SK-N-SH (cell line): ENCODE results near the gene SEMA4G. TPM values are rescaled to one million over a fixed set of nuclear protein-coding genes. Genes with fewer than 3 reads are reported as not detected.
A peak's percentile ranks its signal among the peaks of the same experiment; 100 is the strongest.

Experiments used
- CTCF ChIA-PET: fragments of 300-600, 350-600 bp; formaldehyde crosslinking; extraction: SDS; loops from one replicate; lab custom pipeline; 2021; lab: Yijun Ruan, JAX
- POLR2A ChIA-PET: fragments of 350-600 bp; sonication (Branson Sonifier 250); formaldehyde crosslinking; extraction: SDS; loops from one replicate; lab custom pipeline; 2020; ENCODE audit warnings: antibody characterized with exemption, inconsistent platforms; lab: Yijun Ruan, JAX
- DNase-seq: peaks from one replicate; pipeline ENCODE4 v3.0.0; 2012
- H2AFZ ChIP-seq: fragments of 200-600 bp; sonication (generic); 2 replicates; pipeline ENCODE4 v1.8.1; 2016; ENCODE audit warnings: antibody characterized with exemption, mild to moderate bottlenecking, low read depth
- H3F3A ChIP-seq: fragments of 200-600 bp; sonication (generic); replicated peaks from 2 replicates; pipeline ENCODE3; 2016; ENCODE audit warnings: antibody characterized with exemption, mild to moderate bottlenecking; ENCODE audit not compliant: insufficient read depth
- H3K27ac ChIP-seq, 2 experiments: fragments of 200-500 bp in 1 of 2; fragments of 200-600 bp in 1 of 2; sonication (Bioruptor generic) in 1 of 2; sonication (generic), shearing (Covaris generic) in 1 of 2; 2 replicates each; pipeline versions ENCODE4 v1.5.1 to v1.6.1; 2014 to 2016; ENCODE audit warnings: low read depth in 2 of 2, inconsistent platforms in 1 of 2, low read length in 1 of 2, mild to moderate bottlenecking in 1 of 2, mixed read lengths in 1 of 2
- H3K27me3 ChIP-seq: fragments of 200-600 bp; sonication (generic), shearing (Covaris generic); 2 replicates; pipeline ENCODE4 v1.6.1; 2016; ENCODE audit warnings: mixed run types; ENCODE audit not compliant: insufficient read depth
- H3K36me3 ChIP-seq, 2 experiments: fragments of 200-500 bp in 1 of 2; fragments of 200-600 bp in 1 of 2; sonication (Bioruptor generic) in 1 of 2; sonication (generic) in 1 of 2; replicated peaks in 1 of 2; 2 replicates each; pipeline versions ENCODE3 to v1.5.1; 2014 to 2016; ENCODE audit warnings: low read length in 1 of 2, mild to moderate bottlenecking in 1 of 2; ENCODE audit not compliant: insufficient read depth in 2 of 2, control insufficient read depth in 1 of 2
- H3K4me1 ChIP-seq, 2 experiments: fragments of 200-500 bp in 1 of 2; fragments of 200-600 bp in 1 of 2; sonication (Bioruptor generic) in 1 of 2; sonication (generic), shearing (Covaris generic) in 1 of 2; 2 replicates each; pipeline versions ENCODE4 v1.5.1 to v1.6.1; 2014 to 2016; ENCODE audit warnings: low read depth in 1 of 2, low read length in 1 of 2, mixed run types in 1 of 2; ENCODE audit not compliant: insufficient read depth in 2 of 2, control insufficient read depth in 1 of 2
- H3K4me2 ChIP-seq: fragments of 200-600 bp; sonication (generic), shearing (Covaris generic); 2 replicates; pipeline ENCODE4 v1.6.1; 2017; ENCODE audit warnings: mixed run types
- H3K4me3 ChIP-seq, 2 experiments: fragments of 200-500 bp in 1 of 2; fragments of 200-600 bp in 1 of 2; sonication (Bioruptor generic) in 1 of 2; sonication (generic), shearing (Covaris generic) in 1 of 2; 2 replicates each; pipeline versions ENCODE4 v1.5.1 to v1.8.1; 2014 to 2016; ENCODE audit warnings: low read depth in 2 of 2, inconsistent platforms in 1 of 2, low read length in 1 of 2, mild to moderate bottlenecking in 1 of 2, mixed read lengths in 1 of 2, moderate library complexity in 1 of 2
- H3K79me2 ChIP-seq: fragments of 200-600 bp; sonication (generic); 2 replicates; pipeline ENCODE4 v1.8.1; 2017; ENCODE audit warnings: mild to moderate bottlenecking; ENCODE audit not compliant: insufficient read depth
- H3K9ac ChIP-seq: fragments of 200-600 bp; sonication (generic); 2 replicates; pipeline ENCODE4 v1.6.1; 2017; ENCODE audit warnings: mixed run types
- H3K9me2 ChIP-seq: fragments of 200-600 bp; sonication (generic); 2 replicates; pipeline ENCODE4 v1.6.1; 2017; ENCODE audit warnings: mixed run types
- H3K9me3 ChIP-seq: fragments of 200-600 bp; sonication (generic); 2 replicates; pipeline ENCODE4 v1.6.1; 2017; ENCODE audit warnings: mixed run types, mild to moderate bottlenecking, moderate library complexity
- H4K20me1 ChIP-seq: fragments of 200-600 bp; sonication (generic); 2 replicates; pipeline ENCODE4 v1.6.1; 2017; ENCODE audit warnings: mild to moderate bottlenecking, mixed run types; ENCODE audit not compliant: insufficient read depth
- CHD2 ChIP-seq: fragments of 150-350 bp; IDR thresholded peaks from 2 replicates; pipeline ENCODE4 v1.6.1; 2018; ENCODE audit warnings: low read length; ENCODE audit not compliant: partially characterized antibody
- ELF1 ChIP-seq: IDR thresholded peaks from 2 replicates; pipeline ENCODE4 v1.4.0; 2012
- FOSL2 ChIP-seq: IDR thresholded peaks from 2 replicates; pipeline ENCODE4 v1.4.0; 2012; ENCODE audit warnings: low read depth, mild to moderate bottlenecking, moderate library complexity, borderline replicate concordance
- FOXJ3 ChIP-seq: sonication (generic); formaldehyde crosslinking; IDR thresholded peaks from 2 replicates; pipeline ENCODE4 v1.5.1; 2020; ENCODE audit warnings: mild to moderate bottlenecking, missing genetic modification reagents
- FOXM1 ChIP-seq: IDR thresholded peaks from 2 replicates; pipeline ENCODE4 v1.4.0; 2012; ENCODE audit warnings: low read depth, mild to moderate bottlenecking
- GABPA ChIP-seq: IDR thresholded peaks from 2 replicates; pipeline ENCODE4 v1.4.0; 2012; ENCODE audit warnings: low read depth, mild to moderate bottlenecking
- JUND ChIP-seq: IDR thresholded peaks from 2 replicates; pipeline ENCODE4 v1.4.0; 2012
- MEF2A ChIP-seq: IDR thresholded peaks from 2 replicates; pipeline ENCODE4 v1.4.0; 2012; ENCODE audit warnings: low read depth, borderline replicate concordance
- MXI1 ChIP-seq: IDR thresholded peaks from 2 replicates; pipeline ENCODE4 v1.6.1; 2012; ENCODE audit warnings: mild to moderate bottlenecking, low read depth, low read length, improper control_type of control experiment
- NRF1 ChIP-seq: IDR thresholded peaks from 2 replicates; pipeline ENCODE4 v1.6.1; 2012; ENCODE audit warnings: low read depth, mild to moderate bottlenecking, low read length
- POLR2AphosphoS5 ChIP-seq: IDR thresholded peaks from 2 replicates; pipeline ENCODE4 v1.6.1; 2012; ENCODE audit warnings: low read depth, low read length
- RCOR1 ChIP-seq: fragments of 150-350 bp; IDR thresholded peaks from 2 replicates; pipeline ENCODE4 v1.6.1; 2017; ENCODE audit warnings: antibody characterized with exemption, low read length
- RFX5 ChIP-seq: IDR thresholded peaks from 2 replicates; pipeline ENCODE4 v1.6.1; 2012; ENCODE audit warnings: mild to moderate bottlenecking, improper control_type of control experiment, low read length
- SIN3A ChIP-seq: IDR thresholded peaks from 2 replicates; pipeline ENCODE4 v1.6.1; 2012; ENCODE audit warnings: low read depth, mild to moderate bottlenecking, low read length, moderate library complexity, borderline replicate concordance
- TAF1 ChIP-seq: IDR thresholded peaks from 2 replicates; pipeline ENCODE4 v1.6.1; 2012; ENCODE audit warnings: low read depth, mild to moderate bottlenecking, low read length, moderate library complexity, borderline replicate concordance
- ZBTB33 ChIP-seq: IDR thresholded peaks from 2 replicates; pipeline ENCODE4 v1.4.0; 2012; ENCODE audit warnings: low read depth, borderline replicate concordance
- WGBS: methylation state at CpG from one replicate; pipeline ENCODE4 v1.1.6; 2017; ENCODE audit warnings: low lambda C conversion rate; 5-methylcytosine and 5-hydroxymethylcytosine counted together
- polyA plus RNA-seq, 3 experiments: library from polyadenylated mRNA; depleted of rRNA; stranded (reverse); fragments of >200 nt; gene quantifications; 2 replicates each; pipeline ENCODE4 v1.2.3, GENCODE V29; 2012
- TF ChIP-seq, protein P1 (sequence below): IDR thresholded peaks from 2 replicates; pipeline ENCODE4 v1.6.1; 2012; ENCODE audit warnings: mild to moderate bottlenecking, low read depth, low read length, moderate library complexity
- TF ChIP-seq, protein P2 (sequence below): IDR thresholded peaks from 2 replicates; pipeline ENCODE4 v1.4.0; 2012; ENCODE audit warnings: low read depth
- TF ChIP-seq, protein P3 (sequence below): fragments of 150-350 bp; IDR thresholded peaks from 2 replicates; pipeline ENCODE4 v1.6.1; 2017; ENCODE audit warnings: antibody characterized with exemption, low read length, low read depth, borderline replicate concordance

The SEMA4G gene
- polyA plus RNA-seq, 1 of the 3 experiments (the other 2 are of a cell fraction): 16.2 TPM

GRCh38 chr10:100986952-100987684 is 17.8 kb downstream of the SEMA4G start, which contains the start of the genes MRPL43 and TWNK:
Gene MRPL43, minus strand, starts transcription at chr10:100987497. Its CDS starts 54 bp downstream, at chr10:100987443.
Gene TWNK, plus strand, starts transcription at chr10:100987543. Its CDS starts 668 bp downstream, at chr10:100988211.
- under 1% methylated on average over 23 of the region's 75 CpGs for WGBS
- H3K27me3 ChIP-seq: no peaks in the 10 kb centered on the region
- peak within 1 kb of the TSS; percentile 56 to 95; a peak in 3 of 4 replicates for H3K27ac ChIP-seq
- peak within 1 kb of the TSS; percentile 98 for H3K4me2 ChIP-seq
- H3K9me2 ChIP-seq: no peaks in the 10 kb centered on the region
- H3K4me1 ChIP-seq: peaks cover 21 to 45% of the 10 kb centered on the region in 2 experiments
- H2AFZ ChIP-seq: peak within 1 kb of the TSS; percentile 90
- peak within 1 kb of the TSS; percentile 85 to 98 for H3K4me3 ChIP-seq
- peaks cover 57% of the 10 kb centered on the region for H3K79me2 ChIP-seq
- H4K20me1 ChIP-seq: 0 out of 2 replicates have a peak, but pooled peaks cover 4% of the 10 kb centered on the region
- peak; percentile 93 for DNase-seq
- no peaks in the 10 kb centered on the region for H3F3A ChIP-seq
- H3K36me3 ChIP-seq: peaks cover 29 to 47% of the 10 kb centered on the region in 2 experiments
- ChIA-PET POLR2A (interaction anchor here (0.5 to 1.1 kb wide), 3 partner anchors 10 to 1403 kb away, joined by 3 read pairs; partner anchors contain the start of genes PDZD7 and SFXN3), CTCF (interaction anchor here (0.9 to 24.5 kb wide), 4 partner anchors 11 to 30 kb away, joined by 3 to 443 read pairs (median 49); partner anchors contain the start of gene LZTS2)
- no peaks in the 10 kb centered on the region for H3K9me3 ChIP-seq
- peak within 1 kb of the TSS; percentile 84 for H3K9ac ChIP-seq
- TF ChIP-seq POLR2AphosphoS5 (peak; percentile 83), FOSL2 (no peak), FOXM1 (no peak), GABPA (peak; percentile 100), TAF1 (peak; percentile 77), MEF2A (no peak), FOXJ3 (CRISPR knock-in tag) (no peak), CHD2 (peak; percentile 88), MXI1 (peak; percentile 99), ELF1 (peak; percentile 66), JUND (no peak), ZBTB33 (peak; percentile 64; the same call in 1 of the 2 replicates), NRF1 (peak; percentile 74), RFX5 (no peak), RCOR1 (peak; percentile 7; the same call in 1 of the 2 replicates), SIN3A (peak; percentile 91)
- TF ChIP-seq, protein P1, sequence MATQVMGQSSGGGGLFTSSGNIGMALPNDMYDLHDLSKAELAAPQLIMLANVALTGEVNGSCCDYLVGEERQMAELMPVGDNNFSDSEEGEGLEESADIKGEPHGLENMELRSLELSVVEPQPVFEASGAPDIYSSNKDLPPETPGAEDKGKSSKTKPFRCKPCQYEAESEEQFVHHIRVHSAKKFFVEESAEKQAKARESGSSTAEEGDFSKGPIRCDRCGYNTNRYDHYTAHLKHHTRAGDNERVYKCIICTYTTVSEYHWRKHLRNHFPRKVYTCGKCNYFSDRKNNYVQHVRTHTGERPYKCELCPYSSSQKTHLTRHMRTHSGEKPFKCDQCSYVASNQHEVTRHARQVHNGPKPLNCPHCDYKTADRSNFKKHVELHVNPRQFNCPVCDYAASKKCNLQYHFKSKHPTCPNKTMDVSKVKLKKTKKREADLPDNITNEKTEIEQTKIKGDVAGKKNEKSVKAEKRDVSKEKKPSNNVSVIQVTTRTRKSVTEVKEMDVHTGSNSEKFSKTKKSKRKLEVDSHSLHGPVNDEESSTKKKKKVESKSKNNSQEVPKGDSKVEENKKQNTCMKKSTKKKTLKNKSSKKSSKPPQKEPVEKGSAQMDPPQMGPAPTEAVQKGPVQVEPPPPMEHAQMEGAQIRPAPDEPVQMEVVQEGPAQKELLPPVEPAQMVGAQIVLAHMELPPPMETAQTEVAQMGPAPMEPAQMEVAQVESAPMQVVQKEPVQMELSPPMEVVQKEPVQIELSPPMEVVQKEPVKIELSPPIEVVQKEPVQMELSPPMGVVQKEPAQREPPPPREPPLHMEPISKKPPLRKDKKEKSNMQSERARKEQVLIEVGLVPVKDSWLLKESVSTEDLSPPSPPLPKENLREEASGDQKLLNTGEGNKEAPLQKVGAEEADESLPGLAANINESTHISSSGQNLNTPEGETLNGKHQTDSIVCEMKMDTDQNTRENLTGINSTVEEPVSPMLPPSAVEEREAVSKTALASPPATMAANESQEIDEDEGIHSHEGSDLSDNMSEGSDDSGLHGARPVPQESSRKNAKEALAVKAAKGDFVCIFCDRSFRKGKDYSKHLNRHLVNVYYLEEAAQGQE: 0 out of 2 replicates have a peak, but pooled peaks have one; percentile 17
- TF ChIP-seq, protein P2, sequence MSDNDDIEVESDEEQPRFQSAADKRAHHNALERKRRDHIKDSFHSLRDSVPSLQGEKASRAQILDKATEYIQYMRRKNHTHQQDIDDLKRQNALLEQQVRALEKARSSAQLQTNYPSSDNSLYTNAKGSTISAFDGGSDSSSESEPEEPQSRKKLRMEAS: peak; percentile 100
- TF ChIP-seq, protein P3, sequence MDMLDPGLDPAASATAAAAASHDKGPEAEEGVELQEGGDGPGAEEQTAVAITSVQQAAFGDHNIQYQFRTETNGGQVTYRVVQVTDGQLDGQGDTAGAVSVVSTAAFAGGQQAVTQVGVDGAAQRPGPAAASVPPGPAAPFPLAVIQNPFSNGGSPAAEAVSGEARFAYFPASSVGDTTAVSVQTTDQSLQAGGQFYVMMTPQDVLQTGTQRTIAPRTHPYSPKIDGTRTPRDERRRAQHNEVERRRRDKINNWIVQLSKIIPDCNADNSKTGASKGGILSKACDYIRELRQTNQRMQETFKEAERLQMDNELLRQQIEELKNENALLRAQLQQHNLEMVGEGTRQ: no peak
